ENCODE measurements around the gene TLR2.

DNA sequence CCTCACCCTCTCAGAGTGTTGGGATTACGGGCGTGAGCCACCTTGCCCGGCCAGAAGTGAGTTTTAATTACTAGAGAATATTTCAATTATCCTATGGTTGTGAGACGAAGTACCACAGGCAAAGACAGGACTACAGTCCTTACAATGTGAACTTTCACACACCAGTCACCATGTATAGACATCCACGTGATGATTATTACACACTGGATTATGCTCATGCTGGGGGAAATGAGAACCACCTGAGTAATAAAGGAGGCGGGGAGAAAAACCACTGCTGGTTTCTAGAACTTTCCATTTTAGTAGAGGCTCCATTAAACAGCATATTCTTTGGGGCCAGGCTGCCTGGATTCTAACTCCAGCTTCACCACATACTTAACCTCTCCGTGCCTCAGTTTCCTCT is 42.5 kb upstream of the TLR2 start:
- TF ChIP-seq TAF1 (IDR thresholded peaks at IDR 0.05; ENCODE audit: borderline replicate concordance, low read depth, low read length): no peak
- TF ChIP-seq POLR2AphosphoS5 (IDR thresholded peaks at IDR 0.05; ENCODE audit: low read depth, low read length): no peak

Measured in GM12892 (cell line).